ENCODE data around the gene ADAP1.

The ADAP1 gene

DNA sequence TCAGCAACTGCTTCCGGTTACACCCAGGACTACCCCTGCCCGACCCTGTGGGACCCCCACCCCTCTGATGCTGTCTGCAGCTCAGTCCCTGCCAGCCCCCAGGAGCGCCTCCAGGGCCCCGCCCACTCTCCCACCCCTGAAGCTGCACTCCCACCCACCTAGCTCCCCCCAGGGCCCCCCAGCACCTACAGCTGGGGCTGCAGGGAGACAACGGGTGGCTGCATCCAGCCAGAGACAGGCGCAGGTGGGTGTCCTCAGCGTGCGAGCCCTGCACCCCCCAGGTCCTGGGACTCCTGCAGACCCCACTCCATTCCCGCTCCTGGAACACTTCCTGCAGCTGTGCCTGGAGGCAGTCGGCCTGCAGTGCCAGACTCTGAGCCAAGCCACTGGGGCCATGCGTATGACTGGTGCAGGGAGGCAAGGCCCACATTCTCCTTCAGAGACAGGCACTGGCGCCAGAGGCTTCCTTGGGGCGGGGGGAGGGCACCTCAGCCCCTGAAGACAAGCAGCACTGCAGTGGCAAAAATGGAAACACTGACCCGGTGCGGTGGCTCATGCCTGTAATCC is 34.6 kb upstream of the ADAP1 start:
- DNase-seq (ENCODE audit: low read depth in 2 of 2) = no peak

DNA sequence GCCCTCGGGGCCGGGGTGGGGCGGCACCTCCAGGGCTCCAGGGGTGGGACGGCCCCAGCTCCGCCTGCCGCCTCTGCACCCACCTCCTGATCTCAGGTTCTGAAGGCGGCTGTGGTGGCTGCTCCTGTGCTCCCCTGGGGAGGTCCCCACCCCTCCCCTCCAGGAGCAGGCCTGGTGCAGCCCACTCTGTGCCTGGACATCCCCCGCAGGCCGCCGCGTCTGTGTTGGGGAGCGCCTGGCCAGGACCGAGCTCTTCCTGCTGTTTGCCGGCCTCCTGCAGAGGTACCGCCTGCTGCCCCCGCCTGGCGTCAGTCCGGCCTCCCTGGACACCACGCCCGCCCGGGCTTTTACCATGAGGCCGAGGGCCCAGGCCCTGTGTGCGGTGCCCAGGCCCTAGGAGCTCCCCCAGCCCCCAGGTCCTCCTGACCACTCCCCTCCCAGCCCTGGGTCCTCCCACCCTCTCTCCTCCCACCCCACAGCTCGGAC is 34.0 kb upstream of the ADAP1 start:
- DNase-seq (ENCODE audit: low read depth in 2 of 2) = no peak

DNA sequence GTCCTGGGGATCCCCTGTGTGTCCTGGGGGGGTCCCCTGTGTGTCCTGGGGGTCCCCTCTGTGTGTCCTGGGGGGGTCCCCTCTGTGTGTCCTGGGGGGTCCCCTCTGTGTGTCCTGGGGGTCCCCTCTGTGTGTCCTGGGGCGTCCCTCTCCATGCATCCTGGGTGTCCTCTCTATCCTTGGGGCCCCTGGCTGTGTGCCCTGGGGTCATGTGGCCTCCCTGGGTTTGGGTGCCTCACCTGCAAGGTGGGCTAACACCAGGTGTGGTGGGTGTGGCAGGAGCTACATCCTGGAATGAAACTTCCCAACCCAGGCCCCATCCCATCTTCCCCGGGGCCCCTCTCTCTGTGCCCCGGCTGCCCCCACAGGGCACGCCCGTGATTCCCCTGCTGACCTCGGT is 33.4 kb upstream of the ADAP1 start:
- DNase-seq (ENCODE audit: low read depth in 2 of 2) = no peak

- no peak for DNase-seq (ENCODE audit: low read depth in 2 of 2)
These were observed 32.6 kb upstream of the ADAP1 start for GRCh38 chr7:986766-987751.

DNA sequence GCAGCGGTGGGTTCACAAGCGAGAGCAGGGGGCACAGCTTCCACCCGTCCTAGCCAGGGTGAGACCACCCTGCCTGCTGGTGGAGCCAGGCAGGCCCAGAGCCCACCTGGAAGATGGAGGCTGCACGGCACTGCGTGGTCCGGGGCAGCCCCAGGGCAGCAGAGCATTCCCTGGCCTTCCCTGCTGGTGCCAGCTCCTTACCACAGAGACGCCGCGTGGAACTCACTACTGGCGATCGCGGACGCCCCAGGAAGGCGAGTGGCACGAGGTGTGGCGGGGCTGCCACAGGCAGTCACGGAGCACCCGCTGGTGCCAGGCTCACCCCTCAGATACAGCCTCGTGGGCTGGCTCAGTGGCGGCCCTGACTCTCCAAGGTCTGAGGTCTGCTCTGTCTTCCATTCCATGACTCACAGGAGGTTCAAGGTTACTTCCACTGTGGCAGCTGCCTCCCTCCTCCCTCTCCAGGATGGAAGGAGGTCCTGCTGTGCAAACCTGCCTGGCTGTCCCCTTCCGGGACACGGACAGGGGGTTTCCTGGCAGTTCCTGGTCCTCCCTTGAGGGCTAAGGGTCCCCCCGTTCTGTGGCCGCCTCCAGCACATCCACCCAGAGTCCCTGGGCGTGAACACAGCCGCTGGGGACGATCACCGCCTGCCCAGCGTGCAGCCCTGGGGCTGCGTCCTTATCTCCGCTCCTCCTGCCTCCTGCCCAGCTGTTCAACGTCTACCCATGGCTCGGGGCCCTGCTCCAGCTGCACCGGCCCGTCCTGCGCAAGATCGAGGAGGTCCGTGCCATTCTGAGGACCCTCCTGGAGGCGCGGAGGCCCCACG is 31.6 kb upstream of the ADAP1 start:
- DNase-seq (ENCODE audit: low read depth in 2 of 2) = no peak

GRCh38 chr7:985127-985416 is 30.6 kb upstream of the ADAP1 start:
- no peak for DNase-seq (ENCODE audit: low read depth in 2 of 2)

- no peak for DNase-seq (ENCODE audit: low read depth in 2 of 2)
These were observed 30.1 kb upstream of the ADAP1 start for GRCh38 chr7:984361-985126.

DNA sequence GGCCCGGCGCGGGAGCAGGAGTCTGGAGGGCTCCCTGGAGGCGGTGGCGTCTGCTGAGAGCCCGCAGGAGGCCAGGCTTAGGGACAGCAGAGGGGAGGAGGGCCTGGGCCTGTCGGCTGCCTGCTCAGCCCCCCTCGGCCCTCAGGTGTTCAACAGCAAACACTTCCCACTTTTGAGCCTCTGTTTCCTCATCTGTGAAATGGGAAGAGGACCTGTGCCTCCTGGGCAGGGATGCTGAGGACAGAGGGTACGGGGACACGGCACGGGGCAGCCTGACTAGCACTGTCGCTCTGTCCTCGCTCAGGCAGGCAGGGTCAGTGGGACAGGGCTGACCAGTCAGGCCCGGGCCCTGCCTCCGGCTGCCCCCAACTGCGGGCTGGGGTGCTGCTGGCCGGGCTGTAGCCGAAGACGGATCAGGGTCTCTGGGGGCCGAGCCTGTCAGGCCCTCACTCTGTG is 29.2 kb upstream of the ADAP1 start:
- no peak for DNase-seq (ENCODE audit: low read depth in 2 of 2)

DNA sequence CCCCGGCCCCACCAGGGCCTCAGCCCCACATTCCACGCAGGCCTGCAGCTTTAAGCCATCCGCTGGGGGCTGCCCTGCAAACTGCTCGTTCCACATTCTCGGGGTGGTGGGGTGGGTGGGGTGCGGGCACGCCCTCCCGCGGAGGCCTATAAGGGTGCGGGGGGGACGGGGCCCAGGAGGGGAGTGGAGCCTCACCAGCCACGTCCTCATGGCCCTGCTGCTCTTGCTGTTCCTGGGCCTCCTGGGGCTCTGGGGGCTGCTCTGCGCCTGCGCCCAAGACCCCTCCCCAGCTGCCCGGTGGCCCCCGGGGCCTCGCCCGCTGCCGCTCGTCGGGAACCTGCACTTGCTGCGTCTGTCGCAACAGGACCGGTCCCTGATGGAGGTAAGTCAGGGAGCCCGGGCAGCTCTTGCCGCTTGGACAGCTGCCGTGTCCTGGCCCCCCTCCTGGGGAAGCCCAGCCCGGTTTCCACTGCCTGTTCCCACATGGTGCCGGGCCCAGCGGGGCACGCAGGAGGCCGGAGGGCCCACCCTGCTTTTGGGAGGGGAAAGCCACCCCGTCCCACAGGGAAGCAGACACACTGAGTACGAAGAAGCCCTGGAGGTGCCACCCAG is 28.6 kb upstream of the ADAP1 start, which contains the start of gene CYP2W1:
Gene CYP2W1 (plus strand): TSS at position 178 of the 612 bp plus-strand sequence. CDS start 31 bp downstream, at position 209.
- DNase-seq (ENCODE audit: low read depth in 2 of 2) = no peak

DNA sequence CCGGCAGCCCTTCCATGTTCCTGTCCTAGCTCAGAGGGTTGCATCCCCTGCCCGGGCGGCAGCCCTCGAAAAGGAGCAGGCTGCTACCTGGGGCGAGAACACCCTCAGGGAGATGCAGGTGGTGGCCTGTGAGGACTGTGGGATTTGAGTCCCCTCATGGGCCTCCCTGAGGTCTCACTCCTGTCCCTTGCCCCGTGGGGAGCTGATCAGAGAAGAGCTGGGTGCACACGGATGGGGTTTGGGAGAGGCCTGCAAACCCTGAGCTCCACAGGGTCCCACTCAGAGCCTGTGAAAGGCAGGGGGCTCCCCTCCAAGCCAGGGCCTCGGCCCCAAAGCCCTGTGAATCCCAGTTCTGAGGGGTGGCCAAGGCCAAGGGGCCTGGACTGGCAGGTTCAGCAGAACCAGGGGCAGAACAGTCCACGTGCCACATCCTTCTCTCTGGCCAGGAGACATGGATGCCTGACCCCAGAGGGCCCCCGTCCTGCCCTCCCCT is 28.1 kb upstream of the ADAP1 start:
- no peak for DNase-seq (ENCODE audit: low read depth in 2 of 2)

DNA sequence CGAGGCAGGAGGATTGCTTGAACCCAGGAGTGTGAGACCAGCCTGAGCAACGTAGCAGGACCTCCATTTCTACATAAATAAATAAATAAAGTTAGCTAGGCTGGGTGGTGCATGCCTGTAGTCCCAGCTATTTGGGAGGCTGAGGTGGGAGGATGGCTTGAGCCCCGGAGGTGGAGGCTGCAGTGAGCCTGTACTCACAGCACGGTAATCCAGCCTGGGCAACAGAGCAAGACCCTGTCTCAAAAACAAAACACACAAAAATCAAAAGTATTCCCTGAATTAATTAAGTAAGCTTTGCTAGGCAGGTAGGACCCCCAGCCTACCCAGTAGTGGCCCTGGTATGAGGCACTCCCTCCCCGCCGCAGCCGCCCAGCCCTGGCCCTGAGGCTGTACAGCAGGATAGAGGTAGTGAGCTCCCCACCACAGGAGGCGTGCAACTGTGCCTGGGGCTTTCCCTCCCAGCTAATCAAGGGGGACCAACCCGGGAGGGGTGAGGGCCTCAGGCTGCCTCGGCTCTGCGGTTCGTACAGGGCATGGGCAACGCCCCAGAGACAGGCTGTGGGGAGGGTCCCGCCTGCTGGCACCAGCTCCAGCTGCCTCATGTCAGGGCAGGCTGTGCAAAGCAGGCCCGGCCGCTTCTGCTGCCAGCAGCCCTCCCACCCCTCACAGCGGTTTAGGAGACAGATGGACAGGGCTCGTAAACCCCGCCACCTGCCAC is 27.5 kb upstream of the ADAP1 start:
- DNase-seq (ENCODE audit: low read depth in 2 of 2) = no peak

- DNase-seq (ENCODE audit: low read depth in 2 of 2) = no peak
These were observed 25.5 kb upstream of the ADAP1 start for GRCh38 chr7:979886-980571.

- DNase-seq (ENCODE audit: low read depth in 2 of 2) = no peak
These were observed 24.7 kb upstream of the ADAP1 start for GRCh38 chr7:979151-979550.

GRCh38 chr7:978416-979091 is 24.1 kb upstream of the ADAP1 start:
- DNase-seq (ENCODE audit: low read depth in 2 of 2) = no peak

- no peak for DNase-seq (ENCODE audit: low read depth in 2 of 2)
These were observed 23.5 kb upstream of the ADAP1 start for GRCh38 chr7:978049-978346.

DNA sequence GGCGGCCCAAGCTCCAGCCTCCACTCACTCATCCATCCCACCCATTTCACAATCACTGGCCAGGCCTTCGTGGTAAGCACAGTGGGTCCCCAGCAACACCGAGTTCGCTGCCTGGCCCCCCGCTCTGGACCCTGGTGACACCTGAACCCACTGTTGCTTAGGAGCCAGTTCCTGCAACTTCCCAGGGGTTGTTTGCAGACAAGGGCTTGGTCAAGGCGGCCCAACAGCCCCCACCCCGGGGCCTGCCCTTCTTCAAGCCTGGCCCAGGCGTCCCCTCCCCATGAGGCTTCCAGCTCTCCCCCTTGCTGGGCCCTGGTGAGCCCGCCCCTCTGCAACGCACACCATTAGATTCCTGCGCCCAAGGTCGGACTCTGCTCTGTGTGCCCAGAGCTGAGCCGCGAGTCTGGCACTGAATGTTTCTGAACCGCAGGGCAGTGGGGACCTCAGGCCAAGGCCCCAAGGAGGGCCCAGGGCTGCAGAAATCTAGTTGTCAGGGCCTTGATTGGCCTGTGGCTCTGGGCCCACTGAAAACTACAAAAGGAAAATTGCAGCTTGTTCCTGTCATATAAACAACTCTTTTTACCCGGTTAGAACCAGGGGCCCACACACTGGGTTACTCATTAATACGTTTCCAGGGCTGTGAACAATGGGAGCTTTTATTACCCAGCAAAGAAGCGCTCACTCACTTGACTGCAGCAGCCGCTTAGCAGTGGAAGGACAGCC is 23.0 kb upstream of the ADAP1 start:
- DNase-seq (ENCODE audit: low read depth in 2 of 2) = no peak

DNA sequence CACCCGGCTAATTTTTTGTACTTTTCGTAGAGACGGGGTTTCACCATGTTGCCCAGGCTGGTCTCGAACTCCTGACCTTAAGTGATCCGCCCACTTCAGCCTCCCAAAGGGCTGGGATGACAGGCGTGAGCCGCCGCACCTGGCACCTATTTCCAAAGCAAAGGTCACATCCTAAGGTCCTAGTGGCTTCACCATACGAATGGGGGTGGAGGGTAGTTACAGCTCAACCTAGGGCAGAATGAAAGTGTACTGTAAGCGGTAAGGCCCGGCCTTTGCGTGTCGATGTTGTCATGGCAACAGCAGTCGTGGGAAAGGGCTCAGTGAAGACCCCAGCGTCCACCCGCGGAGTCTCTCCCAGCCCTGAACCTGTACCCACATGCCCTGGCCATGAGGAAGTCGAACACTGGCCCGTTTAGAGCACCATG is 22.4 kb upstream of the ADAP1 start:
- DNase-seq (ENCODE audit: low read depth in 2 of 2) = no peak

GRCh38 chr7:975702-976473 is 21.4 kb upstream of the ADAP1 start:
- DNase-seq (ENCODE audit: low read depth in 2 of 2) = no peak
